Measurements from ENCODE around the gene TACC3.

The TACC3 gene

GRCh38 chr4:1776521-1777161 lies 55.3 kb downstream of the TACC3 start:
- no peak for DNase-seq (ENCODE audit: low spot score)

DNA sequence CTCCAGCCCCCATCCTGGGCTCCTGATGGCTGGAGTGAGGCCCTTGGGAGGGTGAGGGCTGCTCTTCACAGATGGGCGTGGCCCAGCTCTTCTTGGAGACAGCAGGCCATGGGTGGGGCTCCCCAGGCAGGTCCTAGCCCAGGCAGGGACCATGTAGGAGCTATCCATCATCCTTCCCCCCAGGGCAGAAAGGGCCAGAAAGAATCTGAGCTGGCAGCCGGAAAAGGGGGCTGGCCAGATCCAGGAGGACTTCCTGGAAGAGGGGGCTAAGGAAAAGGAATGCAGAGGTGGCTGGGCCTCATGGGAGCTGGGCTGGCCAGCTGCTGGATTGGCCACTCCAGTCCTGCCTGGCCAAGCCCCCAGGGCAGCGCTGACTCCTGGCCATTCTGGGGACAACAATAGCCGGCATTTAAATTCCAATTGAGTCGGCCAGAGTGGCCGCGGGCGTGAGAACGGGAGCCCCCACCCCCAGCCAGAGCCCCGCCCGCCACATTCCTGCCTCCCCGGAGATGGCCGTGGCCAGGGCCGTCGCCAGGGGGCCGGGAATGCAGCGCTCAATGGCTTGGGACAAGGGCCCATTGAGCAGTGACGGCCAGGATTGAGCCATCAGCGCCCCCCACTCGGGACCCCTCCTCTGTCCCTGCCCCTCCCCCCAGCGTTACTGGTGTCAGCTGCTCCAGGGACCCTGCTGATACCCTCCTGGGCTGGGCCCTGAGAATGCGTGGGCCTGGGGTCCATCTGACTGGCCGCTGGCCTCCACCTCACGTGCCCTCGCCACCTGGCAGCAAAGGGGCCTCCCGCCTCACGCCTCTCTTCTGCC lies 56.7 kb downstream of the TACC3 start:
- DNase-seq (ENCODE audit: low spot score): peak; percentile 62

GRCh38 chr4:1778642-1779392 lies 57.5 kb downstream of the TACC3 start:
- no peak for DNase-seq (ENCODE audit: low spot score)

- no peak for DNase-seq (ENCODE audit: low spot score)
Observed at GRCh38 chr4:1779588-1780382, 58.5 kb downstream of the TACC3 start.

DNA sequence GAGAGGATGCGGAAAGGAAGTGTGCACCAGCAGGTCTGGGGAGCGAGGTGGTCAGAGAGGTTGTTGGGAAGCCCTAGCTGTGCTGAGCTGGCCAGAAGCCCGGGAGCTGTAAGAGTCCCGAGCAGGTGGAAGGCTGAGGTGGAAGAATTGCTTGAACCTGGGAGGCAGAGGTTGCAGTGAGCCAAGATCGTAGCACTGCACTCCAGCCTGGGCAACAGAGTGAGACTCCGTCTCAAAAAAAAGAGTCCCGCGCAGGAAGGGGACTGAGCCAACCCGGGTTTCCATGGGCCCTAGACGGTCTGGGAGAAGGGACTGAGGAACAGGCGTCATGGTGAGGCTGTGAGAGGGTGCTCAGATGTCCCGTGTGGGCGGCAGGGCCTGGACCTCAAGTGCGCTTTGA lies 59.1 kb downstream of the TACC3 start:
- no peak for DNase-seq (ENCODE audit: low spot score)

GRCh38 chr4:1783015-1783414 lies 61.7 kb downstream of the TACC3 start:
- no peak for DNase-seq (ENCODE audit: low spot score)

DNA sequence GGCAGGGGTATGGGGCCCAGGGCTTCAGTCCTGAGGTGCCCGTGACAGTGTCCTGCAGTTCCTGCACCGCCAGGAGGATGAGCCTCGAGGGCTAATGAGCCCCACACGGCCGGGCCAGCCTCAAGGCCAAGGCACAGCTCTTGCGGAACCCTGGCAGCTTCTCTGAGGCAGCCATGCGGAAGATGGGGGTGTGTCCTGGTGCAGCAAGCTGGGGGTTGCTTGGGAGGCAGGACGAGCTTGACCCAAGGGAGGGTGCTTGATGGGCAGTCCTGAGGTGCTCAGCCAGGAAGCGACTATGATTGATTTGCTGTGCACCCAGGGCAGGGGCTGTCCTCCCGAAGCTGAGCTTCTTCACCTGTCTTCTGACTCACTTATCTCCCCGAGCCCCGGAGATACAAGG lies 62.6 kb downstream of the TACC3 start:
- DNase-seq (ENCODE audit: low spot score): no peak

DNA sequence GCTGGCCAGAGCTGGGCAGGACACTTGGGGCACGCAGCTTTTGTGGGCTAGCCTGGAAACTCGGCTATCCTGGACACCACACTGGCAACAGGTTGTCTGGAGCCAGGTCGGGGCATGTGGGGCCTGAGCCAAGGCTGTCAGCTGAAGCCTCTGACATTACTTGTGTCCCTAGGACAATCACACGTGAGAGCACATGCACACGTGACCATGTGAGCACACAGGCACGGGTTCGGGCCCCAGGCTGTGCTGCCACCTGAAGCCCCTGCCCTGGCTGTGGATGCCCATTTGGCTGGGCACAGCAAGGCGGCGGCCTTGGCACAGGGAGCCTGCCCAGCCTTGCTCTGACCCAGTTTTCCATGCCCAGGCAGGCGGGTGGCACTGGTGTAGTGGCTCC lies 63.1 kb downstream of the TACC3 start:
- DNase-seq (ENCODE audit: low spot score): no peak

DNA sequence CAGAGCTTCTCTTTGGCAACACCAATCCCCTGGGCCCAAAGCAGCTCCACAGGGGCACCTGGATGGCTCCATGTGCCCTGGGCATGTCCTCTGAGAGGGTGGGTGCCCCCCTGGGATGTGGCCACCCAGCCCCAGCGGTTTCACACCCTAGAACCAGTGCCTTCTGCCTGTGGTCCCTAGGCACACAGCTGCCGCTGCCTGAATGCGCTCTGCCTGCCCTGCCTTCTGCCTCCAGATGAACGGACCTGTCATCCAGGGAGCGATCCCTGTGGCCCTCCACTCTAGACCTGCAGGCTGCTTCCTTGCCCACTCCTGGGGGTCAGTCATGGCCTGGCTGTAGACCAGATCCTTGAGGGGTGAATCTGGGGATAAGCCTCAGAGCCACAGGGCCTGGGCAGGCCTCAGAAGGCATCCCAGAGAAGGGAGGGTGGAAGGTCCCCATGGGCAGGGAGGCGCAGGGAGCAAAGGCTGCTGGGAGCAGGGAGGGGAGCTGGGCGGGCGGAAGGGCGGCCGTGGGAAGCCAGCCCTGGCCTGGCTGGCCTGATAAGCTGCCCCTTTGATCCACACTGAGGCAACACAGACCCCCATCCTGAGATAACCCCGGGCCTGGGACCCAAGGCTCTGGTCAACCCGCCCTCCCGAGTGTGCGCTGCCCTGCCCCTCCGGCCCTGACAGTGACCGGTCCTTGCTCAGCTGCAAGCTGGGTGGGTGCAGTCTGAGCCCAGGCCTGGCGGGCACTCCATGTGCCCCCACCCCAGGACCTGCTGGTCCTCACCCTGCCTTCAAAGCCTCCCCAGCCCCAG lies 63.7 kb downstream of the TACC3 start:
- no peak for DNase-seq (ENCODE audit: low spot score)

- no peak for DNase-seq (ENCODE audit: low spot score)
Observed at GRCh38 chr4:1785592-1785991, 64.3 kb downstream of the TACC3 start.

GRCh38 chr4:1786544-1787362 lies 65.4 kb downstream of the TACC3 start:
- no peak for DNase-seq (ENCODE audit: low spot score)

DNA sequence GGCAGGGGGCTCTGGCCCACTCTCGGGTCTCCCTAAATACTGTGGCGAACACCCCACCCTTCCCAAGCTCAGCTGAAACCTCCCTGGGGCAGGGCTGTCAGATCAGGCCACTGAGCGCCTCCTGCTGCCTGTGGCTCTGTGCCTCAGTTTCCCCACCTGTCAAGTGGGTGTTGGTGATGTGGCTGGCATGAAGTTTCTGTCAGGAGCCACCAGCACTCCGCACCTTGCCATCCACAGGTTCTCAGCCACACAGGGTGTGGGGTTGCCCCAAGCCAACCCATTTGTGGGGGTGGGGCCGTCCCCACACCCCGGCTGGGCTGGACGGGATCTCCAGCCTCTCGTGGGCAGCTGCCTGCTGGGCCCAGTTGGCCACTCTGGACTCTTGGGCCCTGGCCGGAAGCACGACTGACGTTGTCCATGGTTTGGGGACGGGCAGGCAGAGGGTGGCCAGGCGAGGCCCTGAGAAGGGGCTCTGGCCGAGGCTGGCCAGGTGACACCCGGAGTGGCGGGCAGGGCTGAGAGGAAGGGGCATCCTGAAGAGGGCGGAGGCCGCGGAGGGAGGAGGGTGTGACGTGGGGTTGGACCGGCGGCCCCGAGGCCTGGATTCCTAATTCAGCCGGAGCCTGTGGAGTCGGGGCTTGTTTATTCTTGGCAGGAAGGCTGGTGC lies 66.2 kb downstream of the TACC3 start:
- DNase-seq (ENCODE audit: low spot score): no peak

- no peak for DNase-seq (ENCODE audit: low spot score)
Observed at GRCh38 chr4:1788254-1788973, 67.1 kb downstream of the TACC3 start.

DNA sequence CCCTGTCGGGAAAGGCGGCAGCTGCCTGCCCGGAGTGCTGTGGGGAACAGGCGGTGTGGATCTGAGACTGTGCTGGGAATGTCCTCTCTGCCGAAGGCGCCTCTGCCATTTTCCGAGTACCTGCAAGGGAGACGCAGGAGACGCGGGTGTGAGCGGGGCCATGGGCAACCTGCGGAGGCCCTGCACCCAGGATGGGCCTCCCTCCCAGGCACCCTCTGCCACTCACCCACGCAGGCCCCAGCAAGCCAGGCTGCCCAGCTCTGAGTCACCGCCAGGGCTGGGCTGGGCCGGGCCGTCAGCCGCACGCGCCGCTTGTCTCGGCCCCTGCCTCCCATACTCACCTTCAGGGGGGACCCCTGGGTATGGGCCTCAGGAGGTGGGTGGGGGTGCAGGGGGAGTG lies 68.2 kb downstream of the TACC3 start:
- no peak for DNase-seq (ENCODE audit: low spot score)

DNA sequence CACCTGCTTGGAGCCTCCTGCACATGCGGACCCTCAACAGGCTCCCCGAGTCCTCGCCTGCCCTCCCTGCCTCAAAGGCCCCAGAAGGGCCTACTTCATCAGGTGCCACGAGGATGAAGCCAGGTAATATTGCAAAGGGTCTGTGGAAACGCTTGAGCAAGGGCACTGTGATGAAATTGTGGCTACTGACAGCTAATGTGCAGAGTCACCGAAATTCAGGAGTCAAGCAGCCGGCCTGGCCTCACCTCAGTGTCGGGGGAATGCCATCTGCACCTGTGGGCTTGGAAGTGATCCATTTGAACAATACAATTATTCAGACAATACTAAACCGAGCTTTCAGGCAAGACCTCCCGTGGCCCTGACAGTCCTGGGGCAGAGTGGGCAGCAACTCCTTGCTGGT lies 68.7 kb downstream of the TACC3 start:
- no peak for DNase-seq (ENCODE audit: low spot score)

DNA sequence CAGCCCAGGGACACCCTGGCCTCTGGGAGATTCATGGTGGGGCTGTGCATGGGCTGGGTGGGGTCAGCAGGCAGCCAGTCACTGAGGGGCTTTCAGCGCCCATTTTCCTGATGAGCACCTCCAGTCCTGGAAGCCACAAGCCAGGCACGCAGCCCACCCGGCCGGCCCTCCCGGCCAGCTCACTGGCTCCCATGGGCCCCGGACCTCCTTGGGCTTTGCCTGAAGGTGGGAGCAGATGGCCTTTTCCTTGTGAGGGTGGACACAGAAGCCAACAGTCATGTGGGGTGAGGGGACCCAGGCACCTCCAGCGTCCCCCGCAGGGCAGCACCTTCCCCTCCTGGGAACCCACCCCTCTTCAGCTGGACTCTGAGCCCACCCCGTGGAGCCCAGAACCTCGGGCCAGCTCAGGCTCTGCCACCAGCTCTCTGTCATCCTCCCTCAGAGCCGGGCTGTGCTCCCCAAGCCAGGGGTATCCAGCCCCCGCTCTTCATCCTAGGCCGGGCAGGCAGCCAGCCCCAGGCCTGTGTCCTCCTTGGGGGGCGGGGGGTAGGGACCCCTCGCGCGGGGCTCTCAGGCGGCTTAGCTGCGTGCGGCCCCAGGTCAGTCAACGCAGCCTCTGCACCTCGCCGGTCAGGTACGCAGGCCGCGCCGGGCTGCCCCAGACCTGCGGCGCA lies 71.0 kb downstream of the TACC3 start:
- DNase-seq (ENCODE audit: low spot score): no peak

DNA sequence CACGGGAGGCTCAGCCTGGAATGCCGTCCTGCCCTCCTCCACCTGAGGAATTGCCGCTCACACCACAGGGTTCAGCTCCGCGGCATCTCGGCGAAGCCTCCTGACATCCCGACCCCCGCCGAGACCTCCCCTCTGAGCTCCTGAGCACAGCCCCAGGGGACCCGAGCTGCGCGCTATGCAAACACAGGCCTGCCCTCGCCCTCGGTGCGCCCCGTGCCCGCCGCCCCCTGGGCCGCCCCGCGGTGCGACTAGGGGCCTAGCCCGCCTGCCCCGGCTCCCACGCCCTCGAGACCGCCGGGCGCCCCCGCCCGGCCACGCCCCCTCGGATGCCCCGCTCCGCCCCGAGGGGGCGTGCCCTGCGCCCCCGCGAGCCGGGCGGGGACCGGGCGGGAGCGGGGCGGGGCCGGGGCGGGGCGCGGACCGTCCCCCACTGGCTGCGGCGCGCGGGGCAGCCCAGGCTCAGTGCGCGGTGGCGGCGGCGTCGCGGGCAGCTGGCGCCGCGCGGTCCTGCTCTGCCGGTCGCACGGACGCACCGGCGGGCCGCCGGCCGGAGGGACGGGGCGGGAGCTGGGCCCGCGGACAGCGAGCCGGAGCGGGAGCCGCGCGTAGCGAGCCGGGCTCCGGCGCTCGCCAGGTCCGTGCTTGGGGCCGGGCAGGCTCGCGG lies 71.6 kb downstream of the TACC3 start, which contains the start of gene FGFR3:
Gene FGFR3, plus strand, starts transcription at position 462 of the 664 bp plus-strand sequence. CDS start 642 bp downstream, outside the sequence.
- peak; percentile 83 for DNase-seq (ENCODE audit: low spot score)

DNA sequence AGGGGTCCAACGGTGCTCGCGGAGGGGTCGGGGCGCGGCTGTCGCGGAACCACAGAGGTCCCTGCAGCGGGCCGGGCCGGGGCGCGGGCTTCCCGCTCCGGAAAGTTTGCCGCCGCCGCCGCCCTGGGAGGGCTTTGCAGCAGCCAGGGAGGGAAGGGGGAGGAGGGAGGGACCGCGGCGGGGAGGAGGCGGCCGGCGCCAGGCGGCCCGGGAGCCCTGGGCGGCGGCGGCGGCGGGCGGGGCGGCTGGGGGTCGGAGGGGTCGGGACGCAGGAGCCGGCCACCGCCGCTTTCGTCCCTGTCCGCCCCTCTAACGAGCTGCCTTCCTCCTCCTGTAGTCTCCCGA lies 72.1 kb downstream of the TACC3 start:
- DNase-seq (ENCODE audit: low spot score): peak; percentile 52

All from AG08395 (cell line).